Nephron (organoid): ENCODE results near the gene CASP8.
A peak's percentile ranks its signal among the peaks of the same experiment; 100 is the strongest.

Source experiments
- H3K27ac Mint-ChIP-seq, 3 experiments: 2 replicates each; pipeline ENCODE4 v1.8.0; 2020; ENCODE audit warnings: mixed read lengths in 3 of 3, mild to moderate bottlenecking in 2 of 3, moderate library complexity in 1 of 3
- H3K27me3 Mint-ChIP-seq: 2 replicates; pipeline ENCODE4 v1.8.0; 2021; ENCODE audit warnings: low read depth, mild to moderate bottlenecking, moderate library complexity, mixed read lengths
- H3K36me3 Mint-ChIP-seq: 2 replicates; pipeline ENCODE4 v1.8.0; 2020; ENCODE audit warnings: low read depth, mixed read lengths
- H3K4me1 Mint-ChIP-seq: 2 replicates; pipeline ENCODE4 v1.8.0; 2020; ENCODE audit warnings: mixed read lengths
- H3K4me3 Mint-ChIP-seq, 3 experiments: 2 replicates each; pipeline ENCODE4 v1.8.0; 2020; ENCODE audit warnings: mild to moderate bottlenecking in 3 of 3, mixed read lengths in 3 of 3, moderate library complexity in 2 of 3
- H3K9me3 Mint-ChIP-seq: 2 replicates; pipeline ENCODE4 v1.8.0; 2020; ENCODE audit warnings: mixed read lengths
- TF ChIP-seq, protein P1 (sequence below), 3 experiments: fragments of 200-600 bp; sonication (generic); IDR thresholded peaks; one replicate each; pipeline ENCODE4 v1.5.0; 2021; ENCODE audit warnings: antibody characterized with exemption in 3 of 3; ENCODE audit not compliant: unreplicated experiment in 3 of 3

The CASP8 gene

DNA sequence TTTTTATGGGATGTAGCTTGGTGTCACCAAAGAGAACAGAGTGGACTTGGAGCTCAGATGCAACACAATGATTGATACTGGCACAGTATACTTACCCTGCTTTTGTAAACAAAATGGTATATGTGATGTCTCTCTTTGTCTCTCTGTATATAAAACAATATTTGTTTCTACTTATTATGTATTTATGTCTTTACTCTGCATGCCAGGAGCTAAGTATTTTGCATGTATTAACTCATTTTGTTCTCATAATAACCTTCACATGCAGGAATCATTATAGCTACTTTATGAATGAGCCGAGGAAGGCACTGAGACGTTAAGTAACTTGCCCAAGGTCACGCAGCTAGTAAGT is 27.9 kb upstream of the CASP8 start:
- Mint-ChIP-seq H3K36me3 (no peaks in the 10 kb centered on the region), H3K9me3 (no peaks in the 10 kb centered on the region), H3K27ac (peak overlapping the region; percentile 78 to 88 (median 85)), H3K4me1 (peaks cover 18% of the 10 kb centered on the region), H3K4me3 (peak overlapping the region in 1 of 3 experiments; percentile 38), H3K27me3 (peaks cover 3% of the 10 kb centered on the region)
- TF ChIP-seq, protein P1, sequence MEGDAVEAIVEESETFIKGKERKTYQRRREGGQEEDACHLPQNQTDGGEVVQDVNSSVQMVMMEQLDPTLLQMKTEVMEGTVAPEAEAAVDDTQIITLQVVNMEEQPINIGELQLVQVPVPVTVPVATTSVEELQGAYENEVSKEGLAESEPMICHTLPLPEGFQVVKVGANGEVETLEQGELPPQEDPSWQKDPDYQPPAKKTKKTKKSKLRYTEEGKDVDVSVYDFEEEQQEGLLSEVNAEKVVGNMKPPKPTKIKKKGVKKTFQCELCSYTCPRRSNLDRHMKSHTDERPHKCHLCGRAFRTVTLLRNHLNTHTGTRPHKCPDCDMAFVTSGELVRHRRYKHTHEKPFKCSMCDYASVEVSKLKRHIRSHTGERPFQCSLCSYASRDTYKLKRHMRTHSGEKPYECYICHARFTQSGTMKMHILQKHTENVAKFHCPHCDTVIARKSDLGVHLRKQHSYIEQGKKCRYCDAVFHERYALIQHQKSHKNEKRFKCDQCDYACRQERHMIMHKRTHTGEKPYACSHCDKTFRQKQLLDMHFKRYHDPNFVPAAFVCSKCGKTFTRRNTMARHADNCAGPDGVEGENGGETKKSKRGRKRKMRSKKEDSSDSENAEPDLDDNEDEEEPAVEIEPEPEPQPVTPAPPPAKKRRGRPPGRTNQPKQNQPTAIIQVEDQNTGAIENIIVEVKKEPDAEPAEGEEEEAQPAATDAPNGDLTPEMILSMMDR (IDR thresholded peaks at IDR 0.05; ENCODE audit: unreplicated experiment in 3 of 3): peak in 1 of 3 experiments; percentile 17

GRCh38 chr2:201233192-201233811 is 27.0 kb upstream of the CASP8 start:
- peak overlapping the region in 1 of 3 experiments; percentile 32 for H3K27ac Mint-ChIP-seq
- H3K4me3 Mint-ChIP-seq: no peak overlapping the region
- H3K9me3 Mint-ChIP-seq: peaks cover 3% of the 10 kb centered on the region
- TF ChIP-seq, protein P1 (IDR thresholded peaks at IDR 0.05; ENCODE audit: unreplicated experiment in 3 of 3): no peak
- H3K36me3 Mint-ChIP-seq: no peaks in the 10 kb centered on the region
- peaks cover 18% of the 10 kb centered on the region for H3K4me1 Mint-ChIP-seq
- H3K27me3 Mint-ChIP-seq: peaks cover 3% of the 10 kb centered on the region

- Mint-ChIP-seq H3K9me3 (peaks cover 3% of the 10 kb centered on the region), H3K4me3 (no peak overlapping the region), H3K4me1 (peaks cover 18% of the 10 kb centered on the region), H3K36me3 (no peaks in the 10 kb centered on the region), H3K27me3 (peaks cover under 1% of the 10 kb centered on the region), H3K27ac (no peak overlapping the region)
- TF ChIP-seq, protein P1 (IDR thresholded peaks at IDR 0.05; ENCODE audit: unreplicated experiment in 3 of 3): no peak
Measured at GRCh38 chr2:201233812-201234662, 26.3 kb upstream of the CASP8 start.

DNA sequence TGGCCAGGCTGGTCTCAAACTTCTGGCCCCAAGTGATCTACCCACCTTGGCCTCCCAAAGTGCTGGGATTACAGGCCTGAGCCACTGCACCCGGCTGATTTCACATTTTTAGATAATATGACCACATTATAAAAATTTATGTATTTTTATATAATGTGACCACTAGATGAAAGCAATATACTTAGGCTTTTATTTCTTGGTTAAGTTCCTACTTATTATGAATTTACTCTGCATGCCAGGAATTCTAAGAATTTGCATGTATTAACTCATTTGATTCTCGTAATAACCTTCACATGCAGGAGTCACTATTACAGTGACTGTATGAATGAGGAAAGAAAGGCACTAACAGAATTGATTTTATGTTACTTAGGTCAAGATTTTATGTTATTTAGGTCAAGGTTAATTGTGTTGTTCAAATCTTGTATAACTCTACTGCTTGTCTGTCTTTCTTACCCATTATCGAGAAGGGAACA is 25.6 kb upstream of the CASP8 start:
- TF ChIP-seq, protein P1 (IDR thresholded peaks at IDR 0.05; ENCODE audit: unreplicated experiment in 3 of 3): no peak

GRCh38 chr2:201235860-201236811 is 24.2 kb upstream of the CASP8 start:
- TF ChIP-seq, protein P1 (IDR thresholded peaks at IDR 0.05; ENCODE audit: unreplicated experiment in 3 of 3): peak; percentile 63 to 75 (median 69)
- no peak overlapping the region for H3K4me3 Mint-ChIP-seq
- H3K27ac Mint-ChIP-seq: peak overlapping the region in 2 of 3 experiments; percentile 41 to 53
- no peaks in the 10 kb centered on the region for H3K27me3 Mint-ChIP-seq
- H3K9me3 Mint-ChIP-seq: peaks cover 8% of the 10 kb centered on the region
- H3K4me1 Mint-ChIP-seq: peaks cover 18% of the 10 kb centered on the region
- H3K36me3 Mint-ChIP-seq: no peaks in the 10 kb centered on the region

More for the DNA sequence above, 25.6 kb upstream of the CASP8 start:
- Mint-ChIP-seq H3K4me1 (peaks cover 18% of the 10 kb centered on the region), H3K27ac (no peak overlapping the region), H3K9me3 (peaks cover 3% of the 10 kb centered on the region), H3K27me3 (no peaks in the 10 kb centered on the region), H3K36me3 (no peaks in the 10 kb centered on the region), H3K4me3 (no peak overlapping the region)
